ENCODE results near the gene DEPDC5.

DNA sequence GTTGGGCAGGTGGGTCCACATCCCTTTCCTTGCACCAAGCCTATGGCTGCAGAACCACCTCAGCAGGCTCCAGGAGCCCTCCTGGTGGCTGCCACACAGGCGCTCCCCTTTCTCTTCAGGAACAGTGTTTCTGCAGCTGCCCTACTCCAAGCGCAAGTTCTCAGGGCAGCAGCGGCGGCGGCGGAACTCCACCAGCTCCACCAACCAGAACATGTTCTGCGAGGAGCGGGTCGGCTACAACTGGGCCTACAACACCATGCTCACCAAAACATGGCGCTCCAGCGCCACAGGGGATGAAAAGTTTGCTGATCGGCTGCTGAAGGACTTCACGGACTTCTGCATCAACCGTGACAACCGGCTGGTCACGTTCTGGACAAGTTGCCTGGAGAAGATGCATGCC lies 152.3 kb downstream of the DEPDC5 start:
- TF ChIP-seq, protein P1, sequence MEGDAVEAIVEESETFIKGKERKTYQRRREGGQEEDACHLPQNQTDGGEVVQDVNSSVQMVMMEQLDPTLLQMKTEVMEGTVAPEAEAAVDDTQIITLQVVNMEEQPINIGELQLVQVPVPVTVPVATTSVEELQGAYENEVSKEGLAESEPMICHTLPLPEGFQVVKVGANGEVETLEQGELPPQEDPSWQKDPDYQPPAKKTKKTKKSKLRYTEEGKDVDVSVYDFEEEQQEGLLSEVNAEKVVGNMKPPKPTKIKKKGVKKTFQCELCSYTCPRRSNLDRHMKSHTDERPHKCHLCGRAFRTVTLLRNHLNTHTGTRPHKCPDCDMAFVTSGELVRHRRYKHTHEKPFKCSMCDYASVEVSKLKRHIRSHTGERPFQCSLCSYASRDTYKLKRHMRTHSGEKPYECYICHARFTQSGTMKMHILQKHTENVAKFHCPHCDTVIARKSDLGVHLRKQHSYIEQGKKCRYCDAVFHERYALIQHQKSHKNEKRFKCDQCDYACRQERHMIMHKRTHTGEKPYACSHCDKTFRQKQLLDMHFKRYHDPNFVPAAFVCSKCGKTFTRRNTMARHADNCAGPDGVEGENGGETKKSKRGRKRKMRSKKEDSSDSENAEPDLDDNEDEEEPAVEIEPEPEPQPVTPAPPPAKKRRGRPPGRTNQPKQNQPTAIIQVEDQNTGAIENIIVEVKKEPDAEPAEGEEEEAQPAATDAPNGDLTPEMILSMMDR (IDR thresholded peaks at IDR 0.05), result no peak
- no peak for TF ChIP-seq EZH2 (IDR thresholded peaks at IDR 0.05; ENCODE audit: borderline replicate concordance, insufficient read depth, low read depth, low read length, poor library complexity, severe bottlenecking)

Data from B cell (primary cell).